ENCODE measurements around the gene SLIT3. TPM values are rescaled to one million over a fixed set of nuclear protein-coding genes. Genes with fewer than 3 reads are reported as not detected.

SLIT3 gene
- total RNA-seq, 1 donor from 2014 or later, result 70.0 TPM

DNA sequence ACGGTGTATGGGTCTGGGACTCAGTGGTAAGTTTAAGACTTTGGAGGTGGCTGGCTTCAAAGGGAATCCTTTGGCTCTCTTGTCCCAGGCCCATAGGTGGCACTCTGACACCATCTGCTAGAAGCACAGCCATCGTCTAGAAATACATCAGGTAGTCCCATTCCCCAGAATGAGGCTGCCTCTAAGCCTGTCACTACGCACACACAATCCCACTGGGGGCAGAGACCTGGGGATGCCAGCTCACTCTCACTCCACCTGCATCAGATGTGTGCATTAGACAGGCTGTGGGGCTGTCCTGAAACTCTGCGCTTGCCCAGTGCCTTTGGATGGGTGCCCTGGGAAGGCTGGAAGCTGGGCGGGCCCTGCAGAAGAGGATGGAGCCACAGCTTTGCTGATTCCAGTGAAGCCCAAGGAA is 594.3 kb downstream of the SLIT3 start:
- DNase-seq (no peak), ATAC-seq (peak; percentile 35)
- H3K4me3 ChIP-seq, result no peak overlapping the region
- no peaks in the 10 kb centered on the region for H3K27me3 ChIP-seq
- H3K36me3 ChIP-seq, result no peaks in the 10 kb centered on the region
- H3K27ac ChIP-seq, result no peak overlapping the region
- intact Hi-C loops (cut with DNase I), result no loop called here
- TF ChIP-seq, protein P1, sequence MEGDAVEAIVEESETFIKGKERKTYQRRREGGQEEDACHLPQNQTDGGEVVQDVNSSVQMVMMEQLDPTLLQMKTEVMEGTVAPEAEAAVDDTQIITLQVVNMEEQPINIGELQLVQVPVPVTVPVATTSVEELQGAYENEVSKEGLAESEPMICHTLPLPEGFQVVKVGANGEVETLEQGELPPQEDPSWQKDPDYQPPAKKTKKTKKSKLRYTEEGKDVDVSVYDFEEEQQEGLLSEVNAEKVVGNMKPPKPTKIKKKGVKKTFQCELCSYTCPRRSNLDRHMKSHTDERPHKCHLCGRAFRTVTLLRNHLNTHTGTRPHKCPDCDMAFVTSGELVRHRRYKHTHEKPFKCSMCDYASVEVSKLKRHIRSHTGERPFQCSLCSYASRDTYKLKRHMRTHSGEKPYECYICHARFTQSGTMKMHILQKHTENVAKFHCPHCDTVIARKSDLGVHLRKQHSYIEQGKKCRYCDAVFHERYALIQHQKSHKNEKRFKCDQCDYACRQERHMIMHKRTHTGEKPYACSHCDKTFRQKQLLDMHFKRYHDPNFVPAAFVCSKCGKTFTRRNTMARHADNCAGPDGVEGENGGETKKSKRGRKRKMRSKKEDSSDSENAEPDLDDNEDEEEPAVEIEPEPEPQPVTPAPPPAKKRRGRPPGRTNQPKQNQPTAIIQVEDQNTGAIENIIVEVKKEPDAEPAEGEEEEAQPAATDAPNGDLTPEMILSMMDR (IDR thresholded peaks at IDR 0.05), result peak; percentile 36
- no peaks in the 10 kb centered on the region for H3K4me1 ChIP-seq
- H3K9me3 ChIP-seq, result no peaks in the 10 kb centered on the region

DNA sequence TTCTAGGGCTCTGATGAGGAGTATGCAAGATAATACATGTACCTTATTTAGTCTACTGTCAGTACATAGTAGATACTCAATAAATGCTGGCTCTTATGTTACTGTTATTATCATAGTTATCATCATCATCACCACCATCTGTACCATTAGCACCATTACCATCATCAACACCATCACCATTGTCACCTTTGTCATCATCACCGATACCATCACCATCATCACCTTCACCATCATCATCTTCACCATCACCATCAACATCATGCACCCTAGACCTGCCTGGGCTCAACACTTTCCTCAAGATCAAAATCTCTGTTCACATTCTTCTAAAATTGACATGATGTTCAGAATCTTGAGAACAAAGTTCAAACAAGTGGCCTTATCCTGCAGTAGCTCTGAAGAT is 595.6 kb downstream of the SLIT3 start:
- no peak overlapping the region for H3K4me3 ChIP-seq
- TF ChIP-seq, protein P1 (IDR thresholded peaks at IDR 0.05), result no peak
- H3K4me1 ChIP-seq, result no peaks in the 10 kb centered on the region
- no peaks in the 10 kb centered on the region for H3K36me3 ChIP-seq
- no peak for DNase-seq
- no peak overlapping the region for H3K27ac ChIP-seq
- no peaks in the 10 kb centered on the region for H3K9me3 ChIP-seq
- intact Hi-C loops (cut with DNase I), result no loop called here
- no peaks in the 10 kb centered on the region for H3K27me3 ChIP-seq
- no peak for ATAC-seq

DNA sequence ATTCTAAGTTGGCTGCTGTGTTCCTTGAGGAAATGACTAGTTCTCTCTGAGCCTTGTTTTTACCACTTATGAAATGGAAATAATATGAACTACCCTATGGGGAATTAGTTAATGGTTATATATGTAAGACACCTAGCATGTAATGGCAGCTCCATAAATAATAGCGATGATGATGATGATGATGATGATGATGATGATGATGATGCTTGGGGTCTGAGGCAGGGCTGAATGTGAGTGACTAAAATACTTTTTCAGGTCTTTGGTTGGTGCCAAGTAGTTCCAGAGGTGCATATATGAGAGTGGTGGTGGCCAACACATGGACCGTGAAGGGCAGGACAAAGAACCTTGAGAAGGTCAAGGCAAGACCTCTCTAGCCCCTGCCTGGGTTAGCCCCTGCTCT is 598.4 kb downstream of the SLIT3 start:
- Histone ChIP-seq H3K9me3 (no peaks in the 10 kb centered on the region), H3K4me1 (no peaks in the 10 kb centered on the region), H3K36me3 (no peaks in the 10 kb centered on the region), H3K27ac (no peak overlapping the region), H3K27me3 (no peaks in the 10 kb centered on the region), H3K4me3 (no peak overlapping the region)
- DNase-seq (no peak), ATAC-seq (no peak)
- TF ChIP-seq, protein P1 (IDR thresholded peaks at IDR 0.05), result no peak
- intact Hi-C loops (cut with DNase I), result no loop called here

DNA sequence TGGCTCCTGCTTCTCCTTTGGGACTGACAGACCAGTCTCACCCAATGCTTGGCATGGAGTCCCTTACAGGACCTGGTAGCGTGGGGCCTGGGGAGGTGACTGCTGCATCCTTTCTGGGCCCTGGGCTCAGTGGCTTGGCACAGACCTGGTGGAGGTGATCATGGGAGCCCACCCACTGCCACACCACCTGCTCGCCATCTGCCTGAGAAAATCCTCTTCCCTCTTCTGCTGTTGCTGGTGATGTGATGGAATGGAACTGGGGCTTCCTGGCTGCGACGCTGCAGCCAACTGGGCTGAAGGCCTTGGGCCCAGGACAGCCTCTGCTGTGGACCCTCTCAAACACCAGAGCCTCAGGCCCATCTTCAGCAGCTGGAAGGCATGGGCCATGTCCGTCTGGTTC is 599.3 kb downstream of the SLIT3 start:
- H3K9me3 ChIP-seq, result no peaks in the 10 kb centered on the region
- TF ChIP-seq, protein P1 (IDR thresholded peaks at IDR 0.05), result no peak
- no peaks in the 10 kb centered on the region for H3K4me1 ChIP-seq
- H3K27me3 ChIP-seq, result no peaks in the 10 kb centered on the region
- H3K4me3 ChIP-seq, result no peak overlapping the region
- intact Hi-C loops (cut with DNase I), result no loop called here
- DNase-seq (no peak), ATAC-seq (no peak)
- no peak overlapping the region for H3K27ac ChIP-seq
- no peaks in the 10 kb centered on the region for H3K36me3 ChIP-seq

DNA sequence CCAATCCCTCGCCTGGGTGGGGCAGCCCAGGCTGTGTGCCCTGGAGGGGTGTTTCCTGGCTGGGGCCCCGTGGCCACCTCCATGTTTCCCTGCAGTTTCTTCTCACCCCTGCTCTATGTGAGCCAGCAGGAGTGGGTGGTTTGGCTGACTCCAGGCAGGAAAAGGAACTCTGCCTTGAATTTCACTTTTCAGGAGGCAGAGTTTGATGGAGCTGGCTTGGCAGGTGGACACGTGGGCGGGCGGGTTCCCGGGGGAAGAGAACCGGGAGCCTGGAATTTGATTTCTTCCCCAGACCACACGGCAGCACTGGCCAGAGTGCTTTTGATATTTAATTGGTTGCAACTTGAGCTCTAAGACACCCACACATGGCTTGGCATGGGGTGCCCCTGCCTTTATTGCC is 601.9 kb downstream of the SLIT3 start:
- no peak overlapping the region for H3K4me3 ChIP-seq

More for the DNA sequence above, 601.9 kb downstream of the SLIT3 start:
- no peaks in the 10 kb centered on the region for H3K36me3 ChIP-seq
- ATAC-seq (no peak), DNase-seq (no peak)
- no peaks in the 10 kb centered on the region for H3K4me1 ChIP-seq
- intact Hi-C loops (cut with DNase I), result no loop called here
- no peak overlapping the region for H3K27ac ChIP-seq
- no peaks in the 10 kb centered on the region for H3K27me3 ChIP-seq
- TF ChIP-seq, protein P1 (IDR thresholded peaks at IDR 0.05), result no peak
- H3K9me3 ChIP-seq, result no peaks in the 10 kb centered on the region

Data from upper lobe of right lung (tissue), 1 donor.